Measurements from ENCODE around the gene CEP164.
A peak's percentile ranks its signal among the peaks of the same experiment; 100 is the strongest.

DNA sequence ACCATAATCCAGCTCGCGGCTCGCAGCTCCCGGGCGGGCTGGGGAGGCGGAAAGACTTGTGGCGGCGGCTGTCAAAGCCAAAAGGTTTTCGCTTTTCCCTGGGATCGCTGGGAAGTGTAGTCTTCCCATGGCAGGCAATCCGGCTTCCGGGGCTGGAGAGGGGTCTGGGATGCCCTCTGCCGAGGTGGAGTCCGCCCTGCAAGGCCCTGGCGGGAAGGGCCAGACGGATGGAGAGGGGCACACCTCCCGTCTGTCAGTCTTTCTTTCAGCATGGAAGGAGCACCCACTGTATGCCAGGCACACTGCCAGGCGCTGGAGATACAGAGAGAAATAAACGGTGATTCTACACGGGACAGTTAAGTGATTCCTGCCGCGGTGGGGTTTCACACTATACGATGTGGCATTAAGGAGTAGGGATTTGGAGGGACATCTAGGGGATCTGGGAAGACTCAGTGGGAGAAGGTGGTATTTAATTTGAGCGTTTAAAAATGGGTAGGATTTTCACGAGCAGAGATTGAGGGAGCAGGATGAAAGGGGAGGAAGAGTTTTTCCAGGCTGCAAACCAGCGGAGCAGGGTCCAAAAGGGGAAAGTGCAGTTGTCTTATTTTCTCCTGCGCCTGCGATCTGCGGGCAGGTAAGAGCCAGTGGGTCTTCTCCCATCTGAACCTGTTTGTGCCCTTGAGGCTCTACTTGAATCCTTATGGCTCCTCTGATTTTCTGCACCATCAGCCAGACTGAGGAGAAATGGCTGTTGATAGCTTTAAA, 11.3 kb upstream of the CEP164 start, which contains the start of gene BACE1:
- TF ChIP-seq, protein P1, sequence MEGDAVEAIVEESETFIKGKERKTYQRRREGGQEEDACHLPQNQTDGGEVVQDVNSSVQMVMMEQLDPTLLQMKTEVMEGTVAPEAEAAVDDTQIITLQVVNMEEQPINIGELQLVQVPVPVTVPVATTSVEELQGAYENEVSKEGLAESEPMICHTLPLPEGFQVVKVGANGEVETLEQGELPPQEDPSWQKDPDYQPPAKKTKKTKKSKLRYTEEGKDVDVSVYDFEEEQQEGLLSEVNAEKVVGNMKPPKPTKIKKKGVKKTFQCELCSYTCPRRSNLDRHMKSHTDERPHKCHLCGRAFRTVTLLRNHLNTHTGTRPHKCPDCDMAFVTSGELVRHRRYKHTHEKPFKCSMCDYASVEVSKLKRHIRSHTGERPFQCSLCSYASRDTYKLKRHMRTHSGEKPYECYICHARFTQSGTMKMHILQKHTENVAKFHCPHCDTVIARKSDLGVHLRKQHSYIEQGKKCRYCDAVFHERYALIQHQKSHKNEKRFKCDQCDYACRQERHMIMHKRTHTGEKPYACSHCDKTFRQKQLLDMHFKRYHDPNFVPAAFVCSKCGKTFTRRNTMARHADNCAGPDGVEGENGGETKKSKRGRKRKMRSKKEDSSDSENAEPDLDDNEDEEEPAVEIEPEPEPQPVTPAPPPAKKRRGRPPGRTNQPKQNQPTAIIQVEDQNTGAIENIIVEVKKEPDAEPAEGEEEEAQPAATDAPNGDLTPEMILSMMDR (IDR thresholded peaks at IDR 0.05; ENCODE audit: control extremely low read depth in 1 of 3, insufficient read depth in 1 of 3, low read depth in 1 of 3, low read length in 3 of 3): peak; percentile 62 to 69 (median 66)
- TF ChIP-seq PHF8 (conservative IDR thresholded peaks at IDR 0.05; ENCODE audit: low read depth, low read length) (no peak), EZH2 (IDR thresholded peaks at IDR 0.05; ENCODE audit: low read depth, low read length, severe bottlenecking) (no peak), EP300 (IDR thresholded peaks at IDR 0.05; ENCODE audit: borderline replicate concordance in 1 of 2, low read depth in 2 of 2, low read length in 2 of 2) (no peak), CHD1 (IDR thresholded peaks at IDR 0.05; ENCODE audit: low read depth, low read length) (no peak), TAF1 (IDR thresholded peaks at IDR 0.05; ENCODE audit: low read depth, low read length) (no peak), TEAD4 (IDR thresholded peaks at IDR 0.05; ENCODE audit: low read depth, low read length) (no peak), POLR2A (IDR thresholded peaks at IDR 0.05; ENCODE audit: control extremely low read depth in 1 of 2, low read depth in 2 of 2, low read length in 2 of 2) (no peak)
- TF ChIP-seq, protein P2, sequence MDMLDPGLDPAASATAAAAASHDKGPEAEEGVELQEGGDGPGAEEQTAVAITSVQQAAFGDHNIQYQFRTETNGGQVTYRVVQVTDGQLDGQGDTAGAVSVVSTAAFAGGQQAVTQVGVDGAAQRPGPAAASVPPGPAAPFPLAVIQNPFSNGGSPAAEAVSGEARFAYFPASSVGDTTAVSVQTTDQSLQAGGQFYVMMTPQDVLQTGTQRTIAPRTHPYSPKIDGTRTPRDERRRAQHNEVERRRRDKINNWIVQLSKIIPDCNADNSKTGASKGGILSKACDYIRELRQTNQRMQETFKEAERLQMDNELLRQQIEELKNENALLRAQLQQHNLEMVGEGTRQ (IDR thresholded peaks at IDR 0.05; ENCODE audit: low read length): no peak
